PC-9 (cell line): Measurements from ENCODE around the gene GNG3. TPM values are rescaled to one million over a fixed set of nuclear protein-coding genes. Genes with fewer than 3 reads are reported as not detected.

ENCODE experiments used
- BruUV-seq: library from RNA; stranded (reverse); fragments of 400-500 nt; replicated peaks from 2 replicates; lab custom pipeline; 2021; lab: Mats Ljungman, UMichigan
- CTCF ChIA-PET: fragments of 300-600 bp; sonication (Branson Sonifier 250); formaldehyde crosslinking; loops from one replicate; lab custom pipeline; 2022; ENCODE audit warnings: antibody characterized with exemption; lab: Charles Lee
- POLR2A ChIA-PET: fragments of 300-600 bp; sonication (Branson Sonifier 250); formaldehyde crosslinking; loops from one replicate; lab custom pipeline; 2022; ENCODE audit warnings: antibody characterized with exemption; ENCODE audit not compliant: unreplicated experiment; lab: Charles Lee
- DNase-seq, 2 experiments: peaks; one replicate each; pipeline versions ENCODE4 v3.0.0 to v3.0.0-alpha.2; 2015 to 2022; ENCODE audit warnings: mixed read lengths in 1 of 2
- H2AFZ ChIP-seq: fragments of 200-600 bp; sonication (generic); 2 replicates; pipeline ENCODE4 v1.8.1; 2017; ENCODE audit warnings: antibody characterized with exemption
- H3F3A ChIP-seq: fragments of 200-600 bp; sonication (generic); 2 replicates; pipeline ENCODE4 v1.8.1; 2017; ENCODE audit warnings: antibody characterized with exemption, mild to moderate bottlenecking, low read depth; ENCODE audit not compliant: insufficient read depth
- H3K27ac ChIP-seq: fragments of 200-600 bp; sonication (generic); 2 replicates; pipeline ENCODE4 v1.6.1; 2016; ENCODE audit warnings: mixed run types
- H3K27me3 ChIP-seq: fragments of 200-600 bp; sonication (generic); 2 replicates; pipeline ENCODE4 v1.6.1; 2016; ENCODE audit warnings: low read depth, mixed run types; ENCODE audit not compliant: insufficient read depth
- H3K36me3 ChIP-seq: fragments of 200-600 bp; sonication (generic); 2 replicates; pipeline ENCODE4 v1.6.1; 2016; ENCODE audit warnings: low read depth, mixed run types
- H3K4me1 ChIP-seq: fragments of 200-600 bp; sonication (generic); replicated peaks from 2 replicates; pipeline ENCODE4 v1.6.1; 2016; ENCODE audit warnings: mixed run types; ENCODE audit not compliant: insufficient read depth
- H3K4me2 ChIP-seq: fragments of 200-600 bp; sonication (generic); 2 replicates; pipeline ENCODE4 v1.6.1; 2017; ENCODE audit warnings: mixed run types
- H3K4me3 ChIP-seq: fragments of 200-600 bp; sonication (generic); 2 replicates; pipeline ENCODE4 v1.6.1; 2016; ENCODE audit warnings: mixed run types
- H3K79me2 ChIP-seq: fragments of 200-600 bp; sonication (generic); 2 replicates; pipeline ENCODE4 v1.6.1; 2017; ENCODE audit warnings: low read depth, mixed run types
- H3K9me2 ChIP-seq: fragments of 200-600 bp; sonication (generic); 2 replicates; pipeline ENCODE4 v1.8.1; 2017; ENCODE audit warnings: mild to moderate bottlenecking; ENCODE audit not compliant: insufficient read depth
- H3K9me3 ChIP-seq: fragments of 200-600 bp; sonication (generic); 2 replicates; pipeline ENCODE4 v1.8.1; 2016; ENCODE audit warnings: low read depth; ENCODE audit not compliant: insufficient read depth
- H4K20me1 ChIP-seq: fragments of 200-600 bp; sonication (generic); 2 replicates; pipeline ENCODE4 v1.8.1; 2017; ENCODE audit not compliant: insufficient read depth
- EZH2 ChIP-seq: fragments of 200-600 bp; sonication (generic); IDR thresholded peaks from 2 replicates; pipeline ENCODE4 v1.8.0; 2017; ENCODE audit warnings: antibody characterized with exemption, low read depth
- intact Hi-C: fragments of 100-400 bp; cut with micrococcal nuclease; formaldehyde crosslinking; loops from one replicate; pipeline ENCODE4 v1.10.0; 2022; ENCODE audit not compliant: unreplicated experiment
- total RNA-seq: library from RNA; stranded (reverse); gene quantifications from 2 replicates; pipeline ENCODE4 v1.2.3, GENCODE V29; 2021
- TF ChIP-seq, protein P1 (sequence below): fragments of 200-600 bp; sonication (generic); conservative IDR thresholded peaks from 2 replicates; pipeline ENCODE4 v1.6.1; 2017; ENCODE audit warnings: mixed run types, antibody characterized with exemption, mild to moderate bottlenecking, moderate library complexity

The GNG3 gene
- total RNA-seq, 1 experiment from 2014 or later: 0.57 TPM

- TF ChIP-seq, protein P1, sequence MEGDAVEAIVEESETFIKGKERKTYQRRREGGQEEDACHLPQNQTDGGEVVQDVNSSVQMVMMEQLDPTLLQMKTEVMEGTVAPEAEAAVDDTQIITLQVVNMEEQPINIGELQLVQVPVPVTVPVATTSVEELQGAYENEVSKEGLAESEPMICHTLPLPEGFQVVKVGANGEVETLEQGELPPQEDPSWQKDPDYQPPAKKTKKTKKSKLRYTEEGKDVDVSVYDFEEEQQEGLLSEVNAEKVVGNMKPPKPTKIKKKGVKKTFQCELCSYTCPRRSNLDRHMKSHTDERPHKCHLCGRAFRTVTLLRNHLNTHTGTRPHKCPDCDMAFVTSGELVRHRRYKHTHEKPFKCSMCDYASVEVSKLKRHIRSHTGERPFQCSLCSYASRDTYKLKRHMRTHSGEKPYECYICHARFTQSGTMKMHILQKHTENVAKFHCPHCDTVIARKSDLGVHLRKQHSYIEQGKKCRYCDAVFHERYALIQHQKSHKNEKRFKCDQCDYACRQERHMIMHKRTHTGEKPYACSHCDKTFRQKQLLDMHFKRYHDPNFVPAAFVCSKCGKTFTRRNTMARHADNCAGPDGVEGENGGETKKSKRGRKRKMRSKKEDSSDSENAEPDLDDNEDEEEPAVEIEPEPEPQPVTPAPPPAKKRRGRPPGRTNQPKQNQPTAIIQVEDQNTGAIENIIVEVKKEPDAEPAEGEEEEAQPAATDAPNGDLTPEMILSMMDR: no peak
- no peak for TF ChIP-seq EZH2
- H3K4me1 ChIP-seq: peaks cover 41% of the 10 kb centered on the region
- POLR2A ChIA-PET: interaction anchor here (0.5 to 0.7 kb wide), 6 partner anchors 14 to 249 kb away, joined by 3 to 8 read pairs (median 4); partner anchors contain the start of genes INTS5 and SCGB1A1
- no peaks in the 10 kb centered on the region for H3K27me3 ChIP-seq
- CTCF ChIA-PET: no interaction called here
- no peaks in the 10 kb centered on the region for H3K9me2 ChIP-seq
- H3K36me3 ChIP-seq: peaks cover 24% of the 10 kb centered on the region
- peak overlapping the region; percentile 88; the same call in 1 of the 2 replicates for H3K4me3 ChIP-seq
- no peaks in the 10 kb centered on the region for H3K9me3 ChIP-seq
- peak overlapping the region; percentile 72 for H3K27ac ChIP-seq
- DNase-seq: no peak
- H4K20me1 ChIP-seq: no peaks in the 10 kb centered on the region; the same call in none of the 2 replicates
- H3K79me2 ChIP-seq: peaks cover 80% of the 10 kb centered on the region
- peak overlapping the region; percentile 98 for H3K4me2 ChIP-seq
- no peak overlapping the region for H2AFZ ChIP-seq
- intact Hi-C loops: loop anchor here (5.0 kb wide), 3 partner anchors 45 to 125 kb away; partner anchors contain the start of genes B3GAT3 and TUT1
- H3F3A ChIP-seq: peaks cover 83% of the 10 kb centered on the region
- BruUV-seq: no TSS peak
Measured at GRCh38 chr11:62667460-62667859, 40.0 kb upstream of the GNG3 start.

DNA sequence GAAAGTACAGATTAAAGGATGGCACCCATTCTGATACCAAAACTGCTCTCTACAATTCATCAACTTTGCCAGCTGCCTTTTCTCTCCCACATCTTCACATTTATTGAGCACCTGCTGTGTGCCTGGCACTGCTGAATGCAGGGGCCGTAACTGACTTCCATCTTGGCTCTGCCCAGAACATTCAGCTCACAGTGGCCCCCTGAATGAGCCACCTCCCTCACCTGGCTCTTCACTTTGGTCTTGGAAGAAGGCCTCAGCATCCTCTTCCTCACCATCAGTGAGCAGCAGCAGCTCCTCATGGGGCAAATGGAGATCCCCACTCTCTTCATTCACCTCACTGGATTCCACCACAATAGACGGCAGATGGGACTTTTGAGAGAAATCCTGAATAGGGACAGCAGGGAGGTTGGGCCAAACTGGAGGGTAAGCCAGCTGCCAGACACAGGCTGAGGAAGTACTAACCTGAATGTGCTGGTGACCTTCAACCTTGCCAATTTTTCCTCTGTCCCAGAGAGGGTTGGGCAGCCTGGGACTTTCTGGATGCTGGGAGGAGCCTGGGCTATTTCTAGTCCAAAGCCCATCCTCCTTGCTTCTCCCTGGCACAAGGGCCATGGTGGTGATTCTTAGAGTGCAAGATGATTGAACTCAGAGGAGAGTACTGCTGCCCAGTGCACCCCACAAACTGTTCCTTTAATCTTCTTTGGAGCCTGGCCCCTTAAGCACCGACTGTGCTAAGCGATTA is 37.9 kb upstream of the GNG3 start:
- DNase-seq: peak in 1 of 2 experiments; percentile 47
- Histone ChIP-seq H3K27me3 (no peaks in the 10 kb centered on the region), H3K9me2 (no peaks in the 10 kb centered on the region), H3F3A (peaks cover 89% of the 10 kb centered on the region), H3K27ac (peak overlapping the region; percentile 79; the same call in 1 of the 2 replicates), H3K4me3 (peak overlapping the region; percentile 79; the same call in 1 of the 2 replicates), H3K4me2 (peak overlapping the region; percentile 72), H2AFZ (no peak overlapping the region), H4K20me1 (peaks cover 3% of the 10 kb centered on the region; the same call in 1 of the 2 replicates), H3K36me3 (peaks cover 19% of the 10 kb centered on the region), H3K9me3 (no peaks in the 10 kb centered on the region), H3K79me2 (peaks cover 84% of the 10 kb centered on the region), H3K4me1 (peaks cover 52% of the 10 kb centered on the region)
- no TSS peak for BruUV-seq
- POLR2A ChIA-PET: no interaction called here
- CTCF ChIA-PET: no interaction called here
- no peak for TF ChIP-seq EZH2
- TF ChIP-seq, protein P1: no peak
- intact Hi-C loops: loop anchor here (5.0 to 10.0 kb wide), 5 partner anchors 47 to 127 kb away; partner anchors contain the start of genes B3GAT3, HNRNPUL2, POLR2G and TTC9C

DNA sequence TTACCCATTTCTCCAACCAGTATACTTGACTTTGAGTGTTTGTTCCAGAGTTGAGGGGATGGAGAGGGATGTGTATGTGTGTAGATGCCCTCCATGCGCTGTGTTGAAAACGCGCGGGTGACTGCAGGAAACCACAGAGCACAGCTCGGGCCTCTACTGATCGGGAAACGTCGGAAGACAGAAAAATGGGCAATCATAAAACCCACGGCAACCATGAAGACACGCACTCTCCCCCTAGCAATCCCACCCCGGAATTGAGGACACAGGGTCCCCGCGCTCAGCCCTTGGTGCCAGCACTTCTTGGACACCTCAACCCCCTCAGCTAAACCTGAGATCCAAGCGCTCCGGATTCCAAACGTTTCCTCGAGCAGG is 36.3 kb upstream of the GNG3 start:
- H3K27ac ChIP-seq: peak overlapping the region; percentile 79
- no peaks in the 10 kb centered on the region for H3K27me3 ChIP-seq
- H3F3A ChIP-seq: peaks cover 86% of the 10 kb centered on the region
- H3K4me3 ChIP-seq: peak overlapping the region; percentile 79
- CTCF ChIA-PET: no interaction called here
- BruUV-seq: no TSS peak
- TF ChIP-seq, protein P1: no peak
- TF ChIP-seq EZH2: no peak
- H3K9me3 ChIP-seq: no peaks in the 10 kb centered on the region
- intact Hi-C loops: loop anchor here (5.0 to 10.0 kb wide), 2 partner anchors 56 to 94 kb away; partner anchors contain the start of genes HNRNPUL2, POLR2G and TTC9C
- H3K79me2 ChIP-seq: peaks cover 75% of the 10 kb centered on the region
- H3K4me1 ChIP-seq: peaks cover 51% of the 10 kb centered on the region
- H3K36me3 ChIP-seq: peaks cover 19% of the 10 kb centered on the region
- H3K9me2 ChIP-seq: no peaks in the 10 kb centered on the region
- DNase-seq: no peak
- peak overlapping the region; percentile 72 for H3K4me2 ChIP-seq
- peak overlapping the region; percentile 83 for H2AFZ ChIP-seq
- H4K20me1 ChIP-seq: peaks cover 5% of the 10 kb centered on the region; the same call in 1 of the 2 replicates
- POLR2A ChIA-PET: interaction anchor here (0.6 to 1.7 kb wide), 9 partner anchors 51 to 179 kb away, joined by 3 to 7 read pairs (median 5); no protein-coding TSS in a partner anchor
